ENCODE results near the gene TUBA8. TPM values are rescaled to one million over a fixed set of nuclear protein-coding genes. Genes with fewer than 3 reads are reported as not detected.
"Not testable (repeated sequence)": the region's sequence is repeated elsewhere in the genome, so short reads cannot be mapped to it uniquely, and the experiment has no call there.

The TUBA8 gene
- total RNA-seq, 1 experiment from 2014 or later, result 1.3 TPM

GRCh38 chr22:18133452-18133851, 22.8 kb downstream of the TUBA8 start:
- ChIA-PET POLR2A (no interaction called here), CTCF (interaction anchor here (0.6 kb wide), 1 partner anchor 76 kb away, joined by 4 read pairs; no protein-coding TSS in a partner anchor)
- no peak overlapping the region for H3K27ac ChIP-seq (ENCODE audit: low read length)
- H3K4me3 ChIP-seq (ENCODE audit: low read depth in 2 of 2, low read length in 2 of 2), result no peak overlapping the region
- in situ Hi-C loops (cut with HindIII; ENCODE audit: low pct_unique_long_range_greater_than_20kb, low sequenced_read_pairs) (no loop called here), intact Hi-C loops (cut with micrococcal nuclease; ENCODE audit: unreplicated experiment) (no loop called here)
- no peaks in the 10 kb centered on the region for H3K36me3 ChIP-seq (ENCODE audit: control insufficient read depth, insufficient read depth, low read length)
- TF ChIP-seq CTCF (IDR thresholded peaks at IDR 0.05) (no peak), REST (IDR thresholded peaks at IDR 0.05; ENCODE audit: insufficient read depth in 1 of 2, low read depth in 2 of 2, low read length in 1 of 2) (no peak), SIN3A (IDR thresholded peaks at IDR 0.05; ENCODE audit: borderline replicate concordance, insufficient read depth, low read depth, low read length) (no peak), TCF7L2 (IDR thresholded peaks at IDR 0.05; ENCODE audit: low read depth, low read length) (no peak), POLR2AphosphoS5 (IDR thresholded peaks at IDR 0.05; ENCODE audit: low read depth, low read length) (no peak)
- ATAC-seq, result no peak
- no peaks in the 10 kb centered on the region for H3K9me3 ChIP-seq (ENCODE audit: control insufficient read depth, insufficient read depth, low read depth, low read length)
- BruUV-seq (replicated peaks), result no TSS peak
- no peak for DNase-seq (ENCODE audit: low read depth, low spot score)
- H3K27me3 ChIP-seq (ENCODE audit: control insufficient read depth, insufficient read depth, low read length), result no peaks in the 10 kb centered on the region
- H3K4me1 ChIP-seq (ENCODE audit: control insufficient read depth, insufficient read depth, low read length), result no peaks in the 10 kb centered on the region

DNA sequence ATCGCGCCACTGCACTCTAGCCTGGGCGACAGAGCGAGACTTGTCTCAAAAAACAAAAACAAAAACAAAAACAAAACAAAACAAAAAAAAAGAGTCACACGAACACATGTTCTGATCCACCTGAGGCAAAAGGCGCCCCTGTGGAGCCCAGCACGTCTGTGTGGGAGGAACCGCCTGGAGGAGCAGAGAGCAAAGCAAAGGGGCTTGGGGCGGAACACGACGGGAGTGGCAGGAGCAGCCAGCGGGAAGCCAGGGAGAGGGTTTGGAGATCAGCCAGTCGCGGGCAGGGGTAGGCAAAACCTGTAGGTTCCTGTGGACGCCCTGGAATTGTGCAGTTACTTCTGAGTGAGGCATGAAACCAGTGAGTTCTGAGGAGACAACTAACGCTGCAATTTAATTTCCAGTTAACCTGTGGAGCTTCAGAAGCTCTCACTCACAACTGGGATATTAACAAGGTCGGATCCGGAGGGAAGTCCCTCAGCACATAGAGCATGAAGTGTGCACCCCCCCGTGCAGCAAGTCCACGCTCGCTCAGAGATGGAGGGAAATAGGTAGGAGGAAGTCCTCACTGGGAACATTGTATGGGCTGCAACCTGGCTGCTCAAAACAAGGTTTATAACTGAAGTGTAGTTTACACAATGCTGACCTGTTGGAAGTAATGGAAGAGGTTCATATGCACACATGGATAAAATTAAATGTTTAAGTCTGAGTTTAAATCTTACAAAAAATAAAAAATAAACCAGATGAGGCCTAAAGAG, 26.1 kb downstream of the TUBA8 start:
- no peak for TF ChIP-seq REST (IDR thresholded peaks at IDR 0.05; ENCODE audit: insufficient read depth in 1 of 2, low read depth in 2 of 2, low read length in 1 of 2)
- no peak overlapping the region for H3K27ac ChIP-seq (ENCODE audit: low read length)
- in situ Hi-C loops (cut with HindIII; ENCODE audit: low pct_unique_long_range_greater_than_20kb, low sequenced_read_pairs) (no loop called here), intact Hi-C loops (cut with micrococcal nuclease; ENCODE audit: unreplicated experiment) (no loop called here)
- no peaks in the 10 kb centered on the region for H3K9me3 ChIP-seq (ENCODE audit: control insufficient read depth, insufficient read depth, low read depth, low read length)
- BruUV-seq (replicated peaks), result no TSS peak
- H3K4me1 ChIP-seq (ENCODE audit: control insufficient read depth, insufficient read depth, low read length), result no peaks in the 10 kb centered on the region
- H3K36me3 ChIP-seq (ENCODE audit: control insufficient read depth, insufficient read depth, low read length), result no peaks in the 10 kb centered on the region
- no peaks in the 10 kb centered on the region for H3K27me3 ChIP-seq (ENCODE audit: control insufficient read depth, insufficient read depth, low read length)
- no peak overlapping the region for H3K4me3 ChIP-seq (ENCODE audit: low read depth in 2 of 2, low read length in 2 of 2)
- CTCF ChIA-PET, result no interaction called here
- ATAC-seq (no peak), DNase-seq (ENCODE audit: low read depth, low spot score) (no peak)
- POLR2A ChIA-PET, result no interaction called here

GRCh38 chr22:18141004-18141403, 30.4 kb downstream of the TUBA8 start:
- BruUV-seq (replicated peaks); POLR2A ChIA-PET; H3K27ac ChIP-seq (ENCODE audit: low read length); H3K9me3 ChIP-seq (ENCODE audit: control insufficient read depth, insufficient read depth, low read depth, low read length); intact Hi-C loops (cut with micrococcal nuclease; ENCODE audit: unreplicated experiment); H3K4me3 ChIP-seq (ENCODE audit: low read depth in 2 of 2, low read length in 2 of 2); H3K27me3 ChIP-seq (ENCODE audit: control insufficient read depth, insufficient read depth, low read length); in situ Hi-C loops (cut with HindIII; ENCODE audit: low pct_unique_long_range_greater_than_20kb, low sequenced_read_pairs); DNase-seq (ENCODE audit: low read depth, low spot score); ATAC-seq; H3K36me3 ChIP-seq (ENCODE audit: control insufficient read depth, insufficient read depth, low read length); H3K4me1 ChIP-seq (ENCODE audit: control insufficient read depth, insufficient read depth, low read length); CTCF ChIA-PET: not testable (repeated sequence)
